Hepatocyte (in vitro differentiated cells): ENCODE data around the gene CH25H. TPM values are rescaled to one million over a fixed set of nuclear protein-coding genes. Genes with fewer than 3 reads are reported as not detected.
"Not testable (repeated sequence)": the region's sequence is repeated elsewhere in the genome, so short reads cannot be mapped to it uniquely, and the experiment has no call there.

ENCODE experiments used
- DNase-seq: peaks from one replicate; pipeline ENCODE4 v3.0.0-alpha.2; 2016; ENCODE audit warnings: low spot score
- H2AFZ ChIP-seq: fragments of 200-600 bp; sonication (generic); 2 replicates; pipeline ENCODE4 v1.6.0; 2016; ENCODE audit warnings: antibody characterized with exemption, mild to moderate bottlenecking
- H3K27ac ChIP-seq: fragments of 200-600 bp; sonication (generic); 2 replicates; pipeline ENCODE4 v1.5.1; 2016; ENCODE audit warnings: mild to moderate bottlenecking
- H3K27me3 ChIP-seq: fragments of 200-600 bp; sonication (generic); 2 replicates; pipeline ENCODE4 v1.6.1; 2016
- H3K36me3 ChIP-seq: fragments of 200-600 bp; sonication (generic); replicated peaks from 2 replicates; pipeline ENCODE4 v1.5.1; 2016; ENCODE audit warnings: low read depth; ENCODE audit not compliant: insufficient read depth
- H3K4me1 ChIP-seq: fragments of 200-600 bp; sonication (generic); 2 replicates; pipeline ENCODE4 v1.5.1; 2016; ENCODE audit warnings: mild to moderate bottlenecking, moderate library complexity; ENCODE audit not compliant: insufficient read depth
- H3K4me2 ChIP-seq: fragments of 200-600 bp; sonication (generic); 2 replicates; pipeline ENCODE4 v1.6.0; 2016
- H3K4me3 ChIP-seq: fragments of 200-600 bp; sonication (generic); 2 replicates; pipeline ENCODE4 v1.5.1; 2016; ENCODE audit warnings: mild to moderate bottlenecking
- H3K79me2 ChIP-seq: fragments of 200-600 bp; sonication (generic); 2 replicates; pipeline ENCODE4 v1.6.0; 2017; ENCODE audit warnings: mild to moderate bottlenecking
- H3K9me2 ChIP-seq: fragments of 200-600 bp; sonication (generic); replicated peaks from 2 replicates; pipeline ENCODE4 v1.6.0; 2017; ENCODE audit warnings: mild to moderate bottlenecking; ENCODE audit not compliant: insufficient read depth
- H3K9me3 ChIP-seq: fragments of 200-600 bp; sonication (generic); 2 replicates; pipeline ENCODE4 v1.5.1; 2016; ENCODE audit warnings: low read depth, mild to moderate bottlenecking
- H4K20me1 ChIP-seq: fragments of 200-600 bp; sonication (generic); 2 replicates; pipeline ENCODE4 v1.6.0; 2016; ENCODE audit warnings: mild to moderate bottlenecking; ENCODE audit not compliant: insufficient read depth, poor library complexity, severe bottlenecking
- EZH2 ChIP-seq: fragments of 200-600 bp; sonication (generic); IDR thresholded peaks from 2 replicates; pipeline ENCODE4 v1.6.1; 2016; ENCODE audit warnings: antibody characterized with exemption, mild to moderate bottlenecking, borderline replicate concordance
- EZH2phosphoT487 ChIP-seq: fragments of 200-600 bp; sonication (generic); IDR thresholded peaks from one replicate; pipeline ENCODE4 v1.6.1; 2018; ENCODE audit warnings: antibody characterized with exemption, mild to moderate bottlenecking, low read depth, moderate library complexity; ENCODE audit not compliant: unreplicated experiment, severe bottlenecking
- WGBS: methylation state at CpG from one replicate; pipeline ENCODE4 v1.1.6; 2016; ENCODE audit warnings: low lambda C conversion rate; ENCODE audit errors: missing lambda C conversion rate; 5-methylcytosine and 5-hydroxymethylcytosine counted together
- polyA plus RNA-seq: library from polyadenylated mRNA; unstranded; fragments of >200 nt; fragmentation: Nextera tagmentation; extraction: Ambion mirVana; gene quantifications from 2 replicates; pipeline ENCODE4 v1.2.1, GENCODE V29; 2016
- total RNA-seq: library from RNA; depleted of rRNA; stranded (reverse); fragments of >200 nt; gene quantifications from 2 replicates; pipeline ENCODE4 v1.2.3, GENCODE V29; 2014
- TF ChIP-seq, protein P1 (sequence below): fragments of 200-600 bp; sonication (generic); IDR thresholded peaks from 2 replicates; pipeline ENCODE4 v1.5.1; 2016; ENCODE audit warnings: antibody characterized with exemption, mild to moderate bottlenecking; ENCODE audit not compliant: poor library complexity

The CH25H gene
- total and polyA plus RNA-seq, 2 experiments from 2014 or later, result 3.8 to 8.8 TPM

DNA sequence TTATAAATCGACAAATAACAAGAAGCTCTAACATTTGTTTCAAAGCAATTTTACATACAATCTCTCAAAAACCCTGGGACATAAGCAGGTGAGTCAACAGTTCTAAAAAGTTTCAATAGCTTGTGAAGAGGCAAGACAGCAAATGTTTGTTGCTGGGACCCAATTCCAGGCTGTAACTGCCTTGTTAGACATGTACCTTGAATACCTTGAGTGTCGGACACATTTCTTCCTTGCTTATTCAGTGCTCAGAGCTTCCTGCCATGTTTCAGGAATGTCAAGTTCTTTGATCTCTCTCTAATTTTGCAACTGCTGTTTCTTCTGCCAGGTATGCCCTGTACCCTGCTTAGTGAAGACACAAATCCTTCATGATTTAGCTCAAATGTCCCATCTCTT lies 5.1 kb downstream of the CH25H start:
- TF ChIP-seq, protein P1, sequence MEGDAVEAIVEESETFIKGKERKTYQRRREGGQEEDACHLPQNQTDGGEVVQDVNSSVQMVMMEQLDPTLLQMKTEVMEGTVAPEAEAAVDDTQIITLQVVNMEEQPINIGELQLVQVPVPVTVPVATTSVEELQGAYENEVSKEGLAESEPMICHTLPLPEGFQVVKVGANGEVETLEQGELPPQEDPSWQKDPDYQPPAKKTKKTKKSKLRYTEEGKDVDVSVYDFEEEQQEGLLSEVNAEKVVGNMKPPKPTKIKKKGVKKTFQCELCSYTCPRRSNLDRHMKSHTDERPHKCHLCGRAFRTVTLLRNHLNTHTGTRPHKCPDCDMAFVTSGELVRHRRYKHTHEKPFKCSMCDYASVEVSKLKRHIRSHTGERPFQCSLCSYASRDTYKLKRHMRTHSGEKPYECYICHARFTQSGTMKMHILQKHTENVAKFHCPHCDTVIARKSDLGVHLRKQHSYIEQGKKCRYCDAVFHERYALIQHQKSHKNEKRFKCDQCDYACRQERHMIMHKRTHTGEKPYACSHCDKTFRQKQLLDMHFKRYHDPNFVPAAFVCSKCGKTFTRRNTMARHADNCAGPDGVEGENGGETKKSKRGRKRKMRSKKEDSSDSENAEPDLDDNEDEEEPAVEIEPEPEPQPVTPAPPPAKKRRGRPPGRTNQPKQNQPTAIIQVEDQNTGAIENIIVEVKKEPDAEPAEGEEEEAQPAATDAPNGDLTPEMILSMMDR, result no peak
- no peak for TF ChIP-seq EZH2phosphoT487
- no peak for TF ChIP-seq EZH2

GRCh38 chr10:89201345-89202032 lies 5.6 kb downstream of the CH25H start:
- H3K9me3 ChIP-seq, result no peaks in the 10 kb centered on the region
- peaks cover 54% of the 10 kb centered on the region for H3K27me3 ChIP-seq
- no peaks in the 10 kb centered on the region for H3K4me1 ChIP-seq
- no peaks in the 10 kb centered on the region for H3K9me2 ChIP-seq
- no peaks in the 10 kb centered on the region for H4K20me1 ChIP-seq
- no peak overlapping the region for H3K27ac ChIP-seq
- DNase-seq, result no peak
- H3K79me2 ChIP-seq, result no peaks in the 10 kb centered on the region
- no peak overlapping the region for H3K4me3 ChIP-seq
- H3K36me3 ChIP-seq, result no peaks in the 10 kb centered on the region
- H3K4me2 ChIP-seq, result no peak overlapping the region
- H2AFZ ChIP-seq, result no peak overlapping the region
- WGBS, result 90% methylated on average over 7 of the region's 7 CpGs
- TF ChIP-seq EZH2, result no peak
- no peak for TF ChIP-seq EZH2phosphoT487
- TF ChIP-seq, protein P1, result no peak

More for the DNA sequence above, 5.1 kb downstream of the CH25H start:
- 92% methylated on average over 2 of the region's 2 CpGs for WGBS
- Histone ChIP-seq H3K4me3 (no peak overlapping the region), H3K79me2 (no peaks in the 10 kb centered on the region), H3K4me1 (no peaks in the 10 kb centered on the region), H3K27me3 (peaks cover 59% of the 10 kb centered on the region), H3K27ac (no peak overlapping the region), H3K9me2 (no peaks in the 10 kb centered on the region), H2AFZ (no peak overlapping the region), H3K36me3 (no peaks in the 10 kb centered on the region), H4K20me1 (no peaks in the 10 kb centered on the region), H3K9me3 (no peaks in the 10 kb centered on the region), H3K4me2 (no peak overlapping the region)
- no peak for DNase-seq

- no peak overlapping the region for H3K4me3 ChIP-seq
- WGBS, result 83% methylated on average over 4 of the region's 4 CpGs
Measured at GRCh38 chr10:89197473-89197872, 9.6 kb downstream of the CH25H start.

GRCh38 chr10:89191301-89191700 lies 15.8 kb downstream of the CH25H start:
- H2AFZ ChIP-seq, H3K4me2 ChIP-seq, H4K20me1 ChIP-seq, H3K9me2 ChIP-seq, H3K4me1 ChIP-seq, H3K4me3 ChIP-seq, H3K36me3 ChIP-seq, H3K27ac ChIP-seq, H3K9me3 ChIP-seq, DNase-seq, H3K79me2 ChIP-seq: not testable (repeated sequence)
- WGBS, result 85% methylated on average over 3 of the region's 3 CpGs
- H3K27me3 ChIP-seq, result peaks cover 11% of the 10 kb centered on the region

More at GRCh38 chr10:89197473-89197872, 9.6 kb downstream of the CH25H start:
- Histone ChIP-seq H3K27me3 (peaks cover 14% of the 10 kb centered on the region), H3K4me2 (no peak overlapping the region), H3K79me2 (no peaks in the 10 kb centered on the region), H3K27ac (no peak overlapping the region), H3K36me3 (no peaks in the 10 kb centered on the region), H3K9me2 (no peaks in the 10 kb centered on the region), H4K20me1 (no peaks in the 10 kb centered on the region), H3K4me1 (no peaks in the 10 kb centered on the region), H2AFZ (no peak overlapping the region), H3K9me3 (no peaks in the 10 kb centered on the region)
- no peak for DNase-seq
- TF ChIP-seq EZH2phosphoT487 (no peak), EZH2 (no peak)
- TF ChIP-seq, protein P1, result no peak
